Neural cell (in vitro differentiated cells): ENCODE data around the gene ADARB2. TPM values are rescaled to one million over a fixed set of nuclear protein-coding genes. Genes with fewer than 3 reads are reported as not detected.

ENCODE experiments used
- H2AFZ ChIP-seq: fragments of 200-600, 300-800 bp; sonication (generic), shearing (Covaris generic); 2 replicates; pipeline ENCODE4 v1.6.0; 2014; ENCODE audit warnings: low read depth, mild to moderate bottlenecking, antibody characterized with exemption, low read length, moderate library complexity
- H3F3A ChIP-seq: fragments of 200-600 bp; shearing (Covaris generic); 2 replicates; pipeline ENCODE4 v1.6.1; 2016; ENCODE audit warnings: mild to moderate bottlenecking, moderate library complexity, mixed read lengths, antibody characterized with exemption, low read length; ENCODE audit not compliant: insufficient read depth, poor library complexity, severe bottlenecking
- H3K27ac ChIP-seq: fragments of 200-600, 300-800 bp; sonication (generic), shearing (Covaris generic); 2 replicates; pipeline ENCODE4 v1.5.1; 2014; ENCODE audit warnings: mild to moderate bottlenecking, low read length, moderate library complexity
- H3K27me3 ChIP-seq: fragments of 300-800, 200-600 bp; sonication (generic), shearing (Covaris generic); 2 replicates; pipeline ENCODE4 v1.6.0; 2014; ENCODE audit warnings: mild to moderate bottlenecking, low read depth, low read length, moderate library complexity; ENCODE audit not compliant: insufficient read depth
- H3K36me3 ChIP-seq: fragments of 300-800, 200-600 bp; sonication (generic), shearing (Covaris generic); 2 replicates; pipeline ENCODE4 v1.5.1; 2014; ENCODE audit warnings: mild to moderate bottlenecking, antibody characterized with exemption, low read length, moderate library complexity; ENCODE audit not compliant: insufficient read depth
- H3K4me2 ChIP-seq: fragments of 300-800, 200-600 bp; sonication (generic), shearing (Covaris generic); 2 replicates; pipeline ENCODE4 v1.6.0; 2014; ENCODE audit warnings: mild to moderate bottlenecking, low read length
- H3K4me3 ChIP-seq: fragments of 300-800, 200-600 bp; sonication (generic), shearing (Covaris generic); 2 replicates; pipeline ENCODE4 v1.5.1; 2014; ENCODE audit warnings: mild to moderate bottlenecking, low read length, moderate library complexity
- H3K79me2 ChIP-seq: fragments of 200-600 bp; shearing (Covaris generic); replicated peaks from 2 replicates; pipeline ENCODE4 v1.6.0; 2014; ENCODE audit warnings: mild to moderate bottlenecking, low read length, moderate library complexity; ENCODE audit not compliant: insufficient read depth
- H3K9ac ChIP-seq: fragments of 300-800, 200-600 bp; sonication (generic), shearing (Covaris generic); 2 replicates; pipeline ENCODE4 v1.6.1; 2016; ENCODE audit warnings: mild to moderate bottlenecking, low read length, mixed read lengths
- H3K9me2 ChIP-seq: fragments of 200-600 bp; shearing (Covaris generic); 2 replicates; pipeline ENCODE4 v1.6.1; 2016; ENCODE audit warnings: mild to moderate bottlenecking, low read length, mixed read lengths; ENCODE audit not compliant: insufficient read depth
- H3K9me3 ChIP-seq: fragments of 200-600, 300-800 bp; sonication (generic), shearing (Covaris generic); 2 replicates; pipeline ENCODE4 v1.6.1; 2016; ENCODE audit warnings: mild to moderate bottlenecking, mixed run types, low read length, moderate library complexity, mixed read lengths
- H4K20me1 ChIP-seq: fragments of 200-600 bp; shearing (Covaris generic); 2 replicates; pipeline ENCODE4 v1.6.1; 2016; ENCODE audit warnings: mild to moderate bottlenecking, mixed run types; ENCODE audit not compliant: insufficient read depth
- CTCF ChIP-seq: fragments of 450-650 bp; IDR thresholded peaks from 2 replicates; pipeline ENCODE4 v1.5.1; 2014; ENCODE audit warnings: antibody characterized with exemption, mild to moderate bottlenecking, moderate library complexity; ENCODE audit not compliant: poor library complexity, severe bottlenecking
- EP300 ChIP-seq: fragments of 450-650 bp; conservative IDR thresholded peaks from 2 replicates; pipeline ENCODE4 v1.6.1; 2014; ENCODE audit warnings: antibody characterized with exemption, mild to moderate bottlenecking, moderate library complexity; ENCODE audit not compliant: poor library complexity, severe bottlenecking
- EZH2 ChIP-seq: fragments of 200-600, 300-800 bp; shearing (Covaris generic), sonication (generic); IDR thresholded peaks from 2 replicates; pipeline ENCODE4 v1.6.1; 2014; ENCODE audit warnings: antibody characterized with exemption, low read length, borderline replicate concordance, mild to moderate bottlenecking; ENCODE audit not compliant: insufficient read depth, poor library complexity, severe bottlenecking
- MXI1 ChIP-seq: fragments of 450-650 bp; conservative IDR thresholded peaks from 2 replicates; pipeline ENCODE4 v1.6.1; 2014; ENCODE audit warnings: antibody characterized with exemption, mild to moderate bottlenecking; ENCODE audit not compliant: poor library complexity, severe bottlenecking
- POLR2AphosphoS5 ChIP-seq: IDR thresholded peaks from 2 replicates; pipeline ENCODE4 v1.6.1; 2012
- RAD21 ChIP-seq: fragments of 450-650 bp; conservative IDR thresholded peaks from 2 replicates; pipeline ENCODE4 v1.6.1; 2014; ENCODE audit warnings: antibody characterized with exemption, mild to moderate bottlenecking, moderate library complexity
- REST ChIP-seq: IDR thresholded peaks from 2 replicates; pipeline ENCODE4 v1.6.1; 2012; ENCODE audit warnings: borderline replicate concordance
- SMC3 ChIP-seq: fragments of 450-650 bp; conservative IDR thresholded peaks from 2 replicates; pipeline ENCODE4 v1.6.1; 2014; ENCODE audit warnings: antibody characterized with exemption, mild to moderate bottlenecking, moderate library complexity; ENCODE audit not compliant: poor library complexity
- TAF1 ChIP-seq: IDR thresholded peaks from 2 replicates; pipeline ENCODE4 v1.6.1; 2012; ENCODE audit warnings: low read depth
- polyA plus RNA-seq: library from polyadenylated mRNA; depleted of rRNA; stranded (reverse); fragments of >200 nt; gene quantifications from 2 replicates; pipeline ENCODE4 v1.2.3, GENCODE V29; 2014

ADARB2 gene
- polyA plus RNA-seq, 1 donor from 2014 or later = 3.6 TPM

- no peaks in the 10 kb centered on the region for H3K36me3 ChIP-seq
- no peak for TF ChIP-seq RAD21
- no peak for TF ChIP-seq POLR2AphosphoS5
- no peak for TF ChIP-seq SMC3
- TF ChIP-seq EZH2 = no peak
- TF ChIP-seq EP300 = no peak
- TF ChIP-seq REST = no peak
- TF ChIP-seq CTCF = no peak
- TF ChIP-seq MXI1 = no peak
- TF ChIP-seq TAF1 = no peak
- no peaks in the 10 kb centered on the region for H3F3A ChIP-seq
- H4K20me1 ChIP-seq = no peaks in the 10 kb centered on the region
- no peak overlapping the region for H2AFZ ChIP-seq
- no peak overlapping the region for H3K4me2 ChIP-seq
- no peaks in the 10 kb centered on the region for H3K9me2 ChIP-seq
- H3K79me2 ChIP-seq = no peaks in the 10 kb centered on the region
- H3K27me3 ChIP-seq = no peaks in the 10 kb centered on the region
- H3K9me3 ChIP-seq = no peaks in the 10 kb centered on the region
- H3K27ac ChIP-seq = no peak overlapping the region
- H3K9ac ChIP-seq = no peak overlapping the region
- H3K4me3 ChIP-seq = no peak overlapping the region
Measured at GRCh38 chr10:1200866-1201807, 536.2 kb downstream of the ADARB2 start.

- Histone ChIP-seq H3K4me3 (no peak overlapping the region), H2AFZ (no peak overlapping the region), H3K27ac (no peak overlapping the region)
Measured at GRCh38 chr10:1199897-1200721, 537.2 kb downstream of the ADARB2 start.

More at GRCh38 chr10:1199897-1200721, 537.2 kb downstream of the ADARB2 start:
- H3K9me2 ChIP-seq = no peaks in the 10 kb centered on the region
- H3K9me3 ChIP-seq = no peaks in the 10 kb centered on the region
- H4K20me1 ChIP-seq = no peaks in the 10 kb centered on the region
- H3K4me2 ChIP-seq = no peak overlapping the region
- H3F3A ChIP-seq = no peaks in the 10 kb centered on the region
- H3K27me3 ChIP-seq = no peaks in the 10 kb centered on the region
- TF ChIP-seq REST (no peak), EP300 (no peak), POLR2AphosphoS5 (no peak), TAF1 (no peak), EZH2 (no peak), SMC3 (no peak), CTCF (no peak), MXI1 (no peak), RAD21 (no peak)
- H3K9ac ChIP-seq = no peak overlapping the region
- no peaks in the 10 kb centered on the region for H3K36me3 ChIP-seq
- no peaks in the 10 kb centered on the region for H3K79me2 ChIP-seq
